Naive thymus-derived CD4-positive, alpha-beta T cell (primary cell): ENCODE data around the gene PDE4D. TPM values are rescaled to one million over a fixed set of nuclear protein-coding genes. Genes with fewer than 3 reads are reported as not detected.

ENCODE experiments used
- ATAC-seq: fragments of 150-1000 bp; cut with Tn5 transposase; 2 replicates; pipeline ENCODE4 v1.10.0; 2021; ENCODE audit warnings: mild to moderate bottlenecking, moderate library complexity
- CTCF ChIA-PET: fragments of 350-600 bp; sonication (Branson Sonifier 250); formaldehyde crosslinking; loops from one replicate; lab custom pipeline; 2021; ENCODE audit warnings: antibody characterized with exemption; lab: Charles Lee
- POLR2A ChIA-PET: fragments of 350-600 bp; sonication (Branson Sonifier 250); formaldehyde crosslinking; loops from one replicate; lab custom pipeline; 2021; ENCODE audit warnings: antibody characterized with exemption, inconsistent platforms; lab: Charles Lee
- DNase-seq, 9 donors: peaks; one replicate each; pipeline versions ENCODE4 v3.0.0 to v3.0.0-alpha.2; 2020 to 2022; ENCODE audit warnings: mixed read lengths in 1 of 9
- H3K27ac ChIP-seq: one replicate; pipeline ENCODE4 v1.7.0; 2013; ENCODE audit warnings: mild to moderate bottlenecking, low read depth, low read length, moderate library complexity
- H3K27me3 ChIP-seq, 2 donors: one replicate each; pipeline ENCODE4 v1.7.0; 2013; ENCODE audit warnings: low read length in 2 of 2, mild to moderate bottlenecking in 2 of 2, moderate library complexity in 2 of 2; ENCODE audit not compliant: control insufficient read depth in 2 of 2, insufficient read depth in 2 of 2
- H3K36me3 ChIP-seq, 3 experiments: 1 replicate in 2 of 3; 2 replicates in 1 of 3; pipeline ENCODE4 v1.7.0; 2013; ENCODE audit warnings: low read length in 3 of 3, mild to moderate bottlenecking in 3 of 3, moderate library complexity in 1 of 3; ENCODE audit not compliant: insufficient read depth in 3 of 3, control insufficient read depth in 2 of 3
- H3K4me1 ChIP-seq, 2 donors: one replicate each; pipeline ENCODE4 v1.7.0; 2013; ENCODE audit warnings: low read length in 2 of 2, mild to moderate bottlenecking in 2 of 2, moderate library complexity in 1 of 2; ENCODE audit not compliant: control insufficient read depth in 2 of 2, insufficient read depth in 2 of 2
- H3K4me3 ChIP-seq: 2 replicates; pipeline ENCODE4 v1.7.0; 2013; ENCODE audit warnings: mild to moderate bottlenecking, low read length
- H3K9me3 ChIP-seq, 3 experiments: 1 replicate in 2 of 3; 2 replicates in 1 of 3; pipeline ENCODE4 v1.7.0; 2013; ENCODE audit warnings: low read length in 3 of 3; ENCODE audit not compliant: control insufficient read depth in 2 of 3
- H3K27ac Mint-ChIP-seq, 9 donors: one replicate each; pipeline ENCODE4 v1.8.0; 2020 to 2022; ENCODE audit warnings: mixed read lengths in 9 of 9, mild to moderate bottlenecking in 8 of 9, moderate library complexity in 5 of 9, inconsistent platforms in 2 of 9
- H3K27me3 Mint-ChIP-seq, 5 donors: one replicate each; pipeline ENCODE4 v1.8.0; 2021 to 2022; ENCODE audit warnings: mixed read lengths in 5 of 5, mild to moderate bottlenecking in 1 of 5
- H3K36me3 Mint-ChIP-seq, 5 donors: one replicate each; pipeline ENCODE4 v1.8.0; 2020 to 2022; ENCODE audit warnings: mixed read lengths in 5 of 5, mild to moderate bottlenecking in 3 of 5, inconsistent platforms in 1 of 5
- H3K4me1 Mint-ChIP-seq, 7 donors: one replicate each; pipeline ENCODE4 v1.8.0; 2020 to 2022; ENCODE audit warnings: mixed read lengths in 7 of 7, mild to moderate bottlenecking in 3 of 7, inconsistent platforms in 1 of 7
- H3K4me3 Mint-ChIP-seq, 10 donors: one replicate each; pipeline ENCODE4 v1.8.0; 2020 to 2022; ENCODE audit warnings: mild to moderate bottlenecking in 10 of 10, mixed read lengths in 10 of 10, moderate library complexity in 6 of 10, inconsistent platforms in 2 of 10
- H3K9me3 Mint-ChIP-seq, 11 donors: one replicate each; pipeline ENCODE4 v1.8.0; 2020 to 2022; ENCODE audit warnings: mixed read lengths in 11 of 11, mild to moderate bottlenecking in 4 of 11, inconsistent platforms in 1 of 11, moderate library complexity in 1 of 11
- intact Hi-C, 2 donors: fragments of 100-400 bp; cut with micrococcal nuclease; formaldehyde crosslinking; loops; one replicate each; pipeline ENCODE4 v1.15.1; 2023
- polyA plus RNA-seq, 2 donors: library from polyadenylated mRNA; unstranded; fragments of 300-500 nt; fragmentation: Illumina TruSeq; gene quantifications; one replicate each; pipeline ENCODE4 v1.2.3, GENCODE V29; 2021
- total RNA-seq, 6 experiments: library from RNA in 5 of 6; stranded (reverse) in 5 of 6; gene quantifications; 1 replicate in 5 of 6; 2 replicates in 1 of 6; pipeline ENCODE4 v1.2.3 and lab custom pipeline; 2021 to 2026

Gene PDE4D
- total and polyA plus RNA-seq, 7 experiments from 2014 or later: 4.9 to 102 (median 38.8) TPM

DNA sequence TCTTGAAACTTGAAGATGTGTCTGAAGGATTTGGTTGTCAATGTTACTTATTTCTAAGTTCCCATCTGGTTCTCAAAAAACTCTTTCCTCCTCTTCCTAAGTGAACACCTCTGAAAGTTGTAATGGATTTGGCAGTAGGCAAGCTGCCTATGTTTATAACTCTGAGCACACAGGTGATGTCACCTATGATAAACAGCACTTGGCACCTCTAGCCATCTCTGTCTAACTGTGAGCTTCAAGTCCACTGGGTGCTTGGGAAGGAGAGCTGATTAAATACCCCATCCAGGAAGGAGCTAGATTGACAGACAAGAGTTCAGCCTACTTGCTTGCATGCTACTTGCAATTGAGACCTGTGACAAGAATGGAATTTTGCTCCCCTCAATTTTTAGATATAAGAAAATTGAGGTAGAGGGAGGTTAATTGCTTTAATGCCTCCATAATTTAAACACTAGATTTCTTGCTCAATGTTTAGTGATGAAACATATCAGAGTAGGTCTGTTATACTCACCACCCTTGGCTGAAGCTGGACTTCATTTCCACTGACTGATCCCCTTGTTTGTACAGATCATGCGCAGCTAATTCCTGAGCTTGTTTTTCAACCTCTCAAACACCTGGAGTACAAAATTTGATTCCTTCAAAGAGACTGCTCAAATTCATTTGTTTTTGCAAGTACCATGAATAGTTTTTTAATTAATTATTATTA, 49.9 kb downstream of the PDE4D start:
- no peak overlapping the region for H3K27ac ChIP-seq
- Mint-ChIP-seq H3K4me3 (no peak overlapping the region), H3K4me1 (no peaks in the 10 kb centered on the region), H3K27me3 (peaks cover 0 to 25% (median 19%) of the 10 kb centered on the region in 5 donors), H3K9me3 (no peaks in the 10 kb centered on the region), H3K36me3 (no peaks in the 10 kb centered on the region), H3K27ac (no peak overlapping the region)
- no peaks in the 10 kb centered on the region for H3K27me3 ChIP-seq
- no peaks in the 10 kb centered on the region for H3K9me3 ChIP-seq
- POLR2A ChIA-PET: no interaction called here
- no peak overlapping the region for H3K4me3 ChIP-seq
- CTCF ChIA-PET: no interaction called here
- no peaks in the 10 kb centered on the region for H3K36me3 ChIP-seq
- ATAC-seq (no peak), DNase-seq (no peak)
- intact Hi-C loops: no loop called here
- H3K4me1 ChIP-seq: no peaks in the 10 kb centered on the region

DNA sequence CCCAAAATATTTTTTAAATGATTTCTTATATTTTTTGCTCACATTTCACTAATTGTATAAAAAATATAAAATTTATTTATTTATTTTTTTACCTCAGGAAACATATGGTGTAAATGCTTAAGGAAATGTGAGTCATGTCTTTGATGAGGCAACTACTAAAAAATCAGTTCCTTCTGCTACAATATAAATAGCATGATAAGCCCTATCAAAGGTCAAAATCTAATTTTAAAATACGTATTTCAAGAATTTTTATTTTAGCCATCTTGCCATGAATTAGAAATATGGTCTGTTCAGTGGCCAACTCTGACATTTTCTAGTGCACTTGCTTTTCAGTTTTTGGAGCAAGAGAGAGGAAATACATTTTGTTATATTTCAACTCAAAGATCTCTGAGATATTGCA, 50.5 kb downstream of the PDE4D start:
- H3K4me1 Mint-ChIP-seq: no peaks in the 10 kb centered on the region
- CTCF ChIA-PET: interaction anchor here (0.6 kb wide), 1 partner anchor 238 kb away, joined by 3 read pairs; no protein-coding TSS in a partner anchor

DNA sequence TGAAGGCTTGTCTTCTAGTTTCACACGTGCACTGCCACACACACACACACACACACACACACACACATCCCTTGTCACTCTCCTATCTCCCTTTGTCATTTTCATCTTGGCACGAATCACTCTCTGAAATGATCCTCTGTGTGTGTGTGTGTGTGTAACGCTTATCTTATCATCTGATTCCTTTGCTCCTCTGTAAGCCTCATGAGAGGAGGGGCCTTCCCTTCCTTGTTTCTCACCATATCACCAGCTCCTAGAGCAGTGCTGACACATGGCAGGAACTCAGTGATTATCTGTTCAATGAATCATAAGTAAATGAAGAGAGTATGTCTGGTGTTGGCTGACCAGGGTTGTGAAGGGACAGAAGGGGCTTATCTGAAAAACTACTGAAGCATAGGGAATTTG, 53.3 kb downstream of the PDE4D start:
- H3K36me3 ChIP-seq: no peaks in the 10 kb centered on the region
- no peaks in the 10 kb centered on the region for H3K4me1 ChIP-seq
- H3K9me3 ChIP-seq: no peaks in the 10 kb centered on the region
- Mint-ChIP-seq H3K36me3 (no peaks in the 10 kb centered on the region), H3K9me3 (peaks cover 0 to 4% (median 0%) of the 10 kb centered on the region in 11 donors), H3K27me3 (peaks cover 0 to 34% (median 20%) of the 10 kb centered on the region in 5 donors), H3K4me3 (no peak overlapping the region), H3K4me1 (no peaks in the 10 kb centered on the region), H3K27ac (no peak overlapping the region)
- H3K27ac ChIP-seq: no peak overlapping the region
- no peaks in the 10 kb centered on the region for H3K27me3 ChIP-seq
- no peak overlapping the region for H3K4me3 ChIP-seq
- CTCF ChIA-PET: interaction anchor here (0.5 to 1.4 kb wide), 2 partner anchors 29 to 451 kb away, joined by 3 to 4 read pairs; no protein-coding TSS in a partner anchor
- intact Hi-C loops: no loop called here
- POLR2A ChIA-PET: no interaction called here
- ATAC-seq: no peak
- no peak for DNase-seq

More for the DNA sequence above, 50.5 kb downstream of the PDE4D start:
- intact Hi-C loops: no loop called here
- H3K4me3 ChIP-seq: no peak overlapping the region
- DNase-seq: no peak
- no peak for ATAC-seq
- H3K27ac ChIP-seq: no peak overlapping the region
- Mint-ChIP-seq H3K4me3 (no peak overlapping the region), H3K27ac (no peak overlapping the region), H3K27me3 (peaks cover 0 to 27% (median 19%) of the 10 kb centered on the region in 5 donors), H3K9me3 (no peaks in the 10 kb centered on the region), H3K36me3 (no peaks in the 10 kb centered on the region)
- no peaks in the 10 kb centered on the region for H3K27me3 ChIP-seq
- H3K4me1 ChIP-seq: no peaks in the 10 kb centered on the region
- no peaks in the 10 kb centered on the region for H3K36me3 ChIP-seq
- no peaks in the 10 kb centered on the region for H3K9me3 ChIP-seq
- POLR2A ChIA-PET: no interaction called here

DNA sequence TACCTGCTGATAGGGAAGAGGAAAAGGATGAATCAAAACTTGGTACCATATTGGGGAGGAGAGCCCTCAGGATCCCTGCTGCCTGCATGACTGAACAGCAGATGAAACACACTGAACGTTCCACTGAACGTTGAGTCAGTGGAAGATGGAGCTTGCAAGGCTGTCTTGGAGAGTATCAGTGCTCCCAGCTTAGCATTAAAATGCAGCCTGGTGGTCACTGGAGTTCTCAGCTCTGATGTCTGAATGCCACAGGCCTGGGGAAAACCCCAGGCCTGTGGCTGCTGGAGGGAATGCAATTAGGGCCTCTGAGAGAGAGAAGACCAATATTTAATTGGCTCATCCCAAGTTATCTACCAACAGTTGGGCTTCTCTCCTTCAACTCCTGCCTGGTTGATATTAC, 54.5 kb downstream of the PDE4D start:
- H3K4me1 ChIP-seq: no peaks in the 10 kb centered on the region
- H3K27ac ChIP-seq: no peak overlapping the region
- H3K4me3 Mint-ChIP-seq: no peak overlapping the region
- no peak for DNase-seq
- ChIA-PET POLR2A (no interaction called here), CTCF (interaction anchor here (1.4 kb wide), 1 partner anchor 28 kb away, joined by 4 read pairs; no protein-coding TSS in a partner anchor)
- H3K4me3 ChIP-seq: no peak overlapping the region
- H3K27me3 Mint-ChIP-seq: peaks cover 0 to 34% (median 20%) of the 10 kb centered on the region in 5 donors
- no peaks in the 10 kb centered on the region for H3K36me3 ChIP-seq
- no peaks in the 10 kb centered on the region for H3K27me3 ChIP-seq
- no peaks in the 10 kb centered on the region for H3K4me1 Mint-ChIP-seq
- H3K27ac Mint-ChIP-seq: no peak overlapping the region
- intact Hi-C loops: no loop called here
- H3K9me3 ChIP-seq: no peaks in the 10 kb centered on the region
- H3K9me3 Mint-ChIP-seq: peaks cover 0 to 4% (median 0%) of the 10 kb centered on the region in 11 donors
- ATAC-seq: no peak
- H3K36me3 Mint-ChIP-seq: no peaks in the 10 kb centered on the region

DNA sequence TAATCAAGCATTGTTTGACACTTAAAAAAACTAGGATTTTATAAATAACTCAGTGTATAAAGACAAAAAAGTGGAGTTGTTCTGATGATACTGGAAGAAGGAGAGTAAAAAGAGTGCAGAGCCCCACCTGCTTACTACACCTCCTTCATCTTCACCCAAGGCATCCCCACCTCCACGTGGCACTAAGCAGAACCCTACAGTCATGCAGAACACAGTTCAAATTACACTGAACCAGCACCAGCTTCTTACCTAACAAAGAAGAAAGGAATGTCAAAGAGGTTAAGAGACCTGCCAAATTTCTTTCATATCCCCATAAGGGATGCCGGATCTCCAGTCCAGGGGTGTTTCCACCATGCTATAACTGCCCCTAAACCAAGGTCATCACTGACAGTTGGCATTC, 55.5 kb downstream of the PDE4D start:
- no peaks in the 10 kb centered on the region for H3K27me3 ChIP-seq
- Mint-ChIP-seq H3K4me3 (no peak overlapping the region), H3K4me1 (no peaks in the 10 kb centered on the region), H3K9me3 (peaks cover 0 to 4% (median 0%) of the 10 kb centered on the region in 11 donors), H3K27me3 (peaks cover 0 to 35% (median 23%) of the 10 kb centered on the region in 5 donors), H3K36me3 (no peaks in the 10 kb centered on the region), H3K27ac (no peak overlapping the region)
- ATAC-seq (no peak), DNase-seq (no peak)
- H3K27ac ChIP-seq: no peak overlapping the region
- H3K4me1 ChIP-seq: no peaks in the 10 kb centered on the region
- ChIA-PET CTCF (no interaction called here), POLR2A (no interaction called here)
- H3K36me3 ChIP-seq: no peaks in the 10 kb centered on the region
- intact Hi-C loops: no loop called here
- no peak overlapping the region for H3K4me3 ChIP-seq
- no peaks in the 10 kb centered on the region for H3K9me3 ChIP-seq

DNA sequence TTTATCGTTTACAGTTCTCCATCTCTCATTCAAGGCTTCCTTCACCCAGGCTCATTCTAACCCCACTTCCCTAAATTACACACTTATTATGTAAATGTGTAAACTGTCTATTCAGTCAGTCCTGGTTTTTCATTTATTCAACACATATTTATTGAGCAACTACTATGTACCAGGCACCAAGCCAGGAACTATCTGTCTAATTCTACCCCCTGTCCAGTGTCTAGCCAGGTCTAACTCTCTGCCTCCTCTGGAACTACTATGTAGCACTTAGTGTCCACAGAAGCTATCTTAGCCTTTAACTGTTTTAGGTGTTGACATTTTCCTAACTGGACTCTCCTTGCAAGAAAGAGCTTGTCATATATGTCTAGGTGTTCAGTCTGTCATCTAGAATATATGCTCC, 56.5 kb downstream of the PDE4D start:
- ATAC-seq (no peak), DNase-seq (no peak)
- intact Hi-C loops: no loop called here
- H3K4me3 ChIP-seq: no peak overlapping the region
- ChIA-PET POLR2A (no interaction called here), CTCF (no interaction called here)
- no peaks in the 10 kb centered on the region for H3K27me3 ChIP-seq
- peaks cover 0 to 42% (median 19%) of the 10 kb centered on the region in 5 donors for H3K27me3 Mint-ChIP-seq
- no peak overlapping the region for H3K27ac Mint-ChIP-seq
- no peaks in the 10 kb centered on the region for H3K9me3 ChIP-seq
- no peak overlapping the region for H3K4me3 Mint-ChIP-seq
- no peaks in the 10 kb centered on the region for H3K36me3 ChIP-seq
- no peaks in the 10 kb centered on the region for H3K4me1 ChIP-seq
- no peaks in the 10 kb centered on the region for H3K36me3 Mint-ChIP-seq
- no peak overlapping the region for H3K27ac ChIP-seq
- H3K9me3 Mint-ChIP-seq: peaks cover 0 to 4% (median 0%) of the 10 kb centered on the region in 11 donors
- H3K4me1 Mint-ChIP-seq: no peaks in the 10 kb centered on the region

DNA sequence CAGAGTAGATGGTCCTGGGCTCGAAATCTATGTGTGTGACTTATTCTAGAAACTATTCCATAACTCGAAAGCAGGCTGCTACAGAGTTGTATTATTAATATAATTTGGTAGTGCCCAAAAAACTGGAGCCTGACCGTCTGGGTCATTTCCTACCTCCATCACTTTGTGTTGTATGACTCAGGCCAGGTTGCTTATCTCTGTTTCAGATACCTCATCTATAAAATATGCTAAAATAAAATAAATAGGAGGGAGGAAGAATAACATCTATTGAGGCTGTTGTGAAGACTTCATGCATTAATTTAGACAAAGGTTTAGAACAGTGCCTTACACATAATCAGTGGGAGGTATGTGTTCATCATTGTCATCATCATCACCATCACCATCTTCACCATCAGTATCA, 57.7 kb downstream of the PDE4D start:
- ATAC-seq (no peak), DNase-seq (no peak)
- ChIA-PET CTCF (no interaction called here), POLR2A (no interaction called here)
- no peak overlapping the region for H3K4me3 ChIP-seq
- no peaks in the 10 kb centered on the region for H3K4me1 ChIP-seq
- no peak overlapping the region for H3K27ac ChIP-seq
- no peaks in the 10 kb centered on the region for H3K4me1 Mint-ChIP-seq
- no peak overlapping the region for H3K4me3 Mint-ChIP-seq
- H3K27me3 Mint-ChIP-seq: peaks cover 0 to 41% (median 13%) of the 10 kb centered on the region in 5 donors
- H3K9me3 Mint-ChIP-seq: peaks cover 0 to 4% (median 0%) of the 10 kb centered on the region in 11 donors
- no peak overlapping the region for H3K27ac Mint-ChIP-seq
- H3K27me3 ChIP-seq: no peaks in the 10 kb centered on the region
- intact Hi-C loops: no loop called here
- no peaks in the 10 kb centered on the region for H3K36me3 Mint-ChIP-seq
- no peaks in the 10 kb centered on the region for H3K36me3 ChIP-seq
- no peaks in the 10 kb centered on the region for H3K9me3 ChIP-seq
